HepG2 (cell line): Measurements from ENCODE around the gene DDR2. TPM values are rescaled to one million over a fixed set of nuclear protein-coding genes. Genes with fewer than 3 reads are reported as not detected.

Source experiments
- BHLHE40 ChIP-seq: IDR thresholded peaks from 2 replicates; pipeline ENCODE4 v1.6.1; 2011; ENCODE audit warnings: low read length, improper control_type of control experiment
- GATAD1 ChIP-seq: IDR thresholded peaks from 2 replicates; pipeline ENCODE4 v1.6.1; 2016; ENCODE audit warnings: missing genetic modification reagents, missing compliant biosample characterization
- HDAC2 ChIP-seq: sonication (generic); formaldehyde crosslinking; IDR thresholded peaks from 2 replicates; pipeline ENCODE4 v1.4.0; 2020; ENCODE audit warnings: missing genetic modification reagents
- HMG20B ChIP-seq: conservative IDR thresholded peaks from 2 replicates; pipeline ENCODE4 v1.6.1; 2016; ENCODE audit warnings: missing genetic modification reagents, missing compliant biosample characterization
- IKZF1 ChIP-seq: fragments of 450-650 bp; IDR thresholded peaks from 2 replicates; pipeline ENCODE4 v1.7.1; 2016
- MED1 ChIP-seq: sonication (generic); formaldehyde crosslinking; IDR thresholded peaks from 2 replicates; pipeline ENCODE4 v1.4.0; 2020; ENCODE audit warnings: missing genetic modification reagents
- SMC3 ChIP-seq: IDR thresholded peaks from 2 replicates; pipeline ENCODE4 v1.6.1; 2011; ENCODE audit warnings: low read length, improper control_type of control experiment
- SP140L ChIP-seq: sonication (generic); formaldehyde crosslinking; IDR thresholded peaks from 2 replicates; pipeline ENCODE4 v1.4.0; 2020; ENCODE audit warnings: missing genetic modification reagents, borderline replicate concordance
- SPEN ChIP-seq: sonication (generic); formaldehyde crosslinking; IDR thresholded peaks from 2 replicates; pipeline ENCODE4 v1.5.1; 2020; ENCODE audit warnings: low read depth, mild to moderate bottlenecking, missing genetic modification reagents
- ZBTB38 ChIP-seq: sonication (generic); formaldehyde crosslinking; IDR thresholded peaks from 2 replicates; pipeline ENCODE4 v1.5.1; 2020; ENCODE audit warnings: mild to moderate bottlenecking, missing genetic modification reagents
- ZNF205 ChIP-seq: IDR thresholded peaks from 2 replicates; pipeline ENCODE4 v1.6.1; 2018; ENCODE audit warnings: missing biosample characterization, missing genetic modification reagents
- ZNF232 ChIP-seq: sonication (generic); formaldehyde crosslinking; IDR thresholded peaks from 2 replicates; pipeline ENCODE4 v1.4.0; 2020; ENCODE audit warnings: missing genetic modification reagents, borderline replicate concordance
- ZNF619 ChIP-seq: sonication (generic); formaldehyde crosslinking; IDR thresholded peaks from 2 replicates; pipeline ENCODE4 v1.4.0; 2020; ENCODE audit warnings: mild to moderate bottlenecking, missing genetic modification reagents
- ZNF772 ChIP-seq: sonication (generic); formaldehyde crosslinking; IDR thresholded peaks from 2 replicates; pipeline ENCODE4 v1.5.0; 2020; ENCODE audit warnings: mild to moderate bottlenecking, missing genetic modification reagents
- polyA plus RNA-seq, 8 experiments: library from polyadenylated mRNA; depleted of rRNA in 3 of 8; stranded (reverse) in 7 of 8; unstranded in 1 of 8; fragments of >200 nt; fragmentation: Illumina TruSeq in 4 of 8; extraction: Trizol in 4 of 8; gene quantifications; 2 replicates each; pipeline versions ENCODE4 v1.2.1 to v1.2.3, GENCODE V29; 2011 to 2016; ENCODE audit warnings: low read depth in 4 of 8, missing spikeins in 1 of 8, mixed read lengths in 1 of 8; ENCODE audit not compliant: insufficient read depth in 1 of 8
- total RNA-seq, 5 experiments: library from RNA; depleted of rRNA; stranded (reverse); fragments of >200 nt; fragmentation: Illumina TruSeq; extraction: Trizol; gene quantifications; 2 replicates each; pipeline ENCODE4 v1.2.3, GENCODE V29; 2016; ENCODE audit warnings: low read depth in 1 of 5
- TF ChIP-seq, protein P1 (sequence below): sonication (generic); formaldehyde crosslinking; IDR thresholded peaks from 2 replicates; pipeline ENCODE4 v1.5.1; 2020; ENCODE audit warnings: mild to moderate bottlenecking, missing genetic modification reagents, borderline replicate concordance
- TF ChIP-seq, protein P2 (sequence below): sonication (generic); formaldehyde crosslinking; IDR thresholded peaks from 2 replicates; pipeline ENCODE4 v1.4.0; 2020; ENCODE audit warnings: mild to moderate bottlenecking, missing genetic modification reagents
- TF ChIP-seq, protein P3 (sequence below), 2 experiments: sonication (generic) in 1 of 2; formaldehyde crosslinking in 1 of 2; IDR thresholded peaks; 2 replicates each; pipeline versions ENCODE4 v1.4.0 to v1.6.1; 2016 to 2020; ENCODE audit warnings: borderline replicate concordance in 1 of 2, low read depth in 1 of 2, mild to moderate bottlenecking in 1 of 2, missing genetic modification reagents in 1 of 2

Gene DDR2
- total and polyA plus RNA-seq, 2 of the 13 experiments (the other 11 are each of a cell fraction or from before 2014, with no cell fraction given) = 0.36 to 0.38 TPM

DNA sequence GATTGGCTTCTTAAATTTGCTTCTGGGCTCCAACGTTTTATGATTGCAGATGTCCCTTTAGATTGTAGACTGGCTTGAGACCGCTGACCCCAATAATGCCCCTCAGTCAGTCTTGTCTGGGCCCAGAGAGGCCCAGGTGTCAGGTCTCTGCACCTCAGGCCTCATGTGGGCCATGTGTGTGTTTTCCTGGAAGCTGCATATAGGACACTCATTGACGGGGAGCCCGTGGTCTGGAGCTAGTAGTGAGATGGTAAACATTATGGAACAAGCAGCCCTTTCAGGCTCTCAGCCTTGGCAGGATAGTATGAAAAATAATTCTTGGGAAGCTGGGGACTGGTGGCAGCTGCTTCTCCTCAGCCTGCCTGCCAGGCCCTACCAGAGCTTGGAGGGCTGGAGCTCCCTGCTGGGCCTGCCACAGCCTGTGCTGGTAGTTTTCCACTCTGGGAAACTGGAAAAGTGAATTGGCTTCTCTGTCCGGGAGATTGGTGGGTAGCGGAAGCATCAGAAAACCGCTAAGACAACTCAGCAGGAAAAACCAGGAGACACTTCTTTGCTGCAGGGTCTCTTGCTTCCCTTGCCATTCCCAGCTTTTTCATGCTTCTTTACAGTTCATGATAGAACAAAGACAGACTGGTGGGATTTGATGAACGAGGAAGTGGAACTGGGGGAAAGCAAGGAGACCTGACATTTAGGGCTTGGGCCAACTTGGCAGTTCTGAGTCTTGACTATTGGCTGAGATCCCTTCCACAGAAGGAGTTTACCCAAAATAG, 100.5 kb downstream of the DDR2 start (continued):
- TF ChIP-seq, protein P1, sequence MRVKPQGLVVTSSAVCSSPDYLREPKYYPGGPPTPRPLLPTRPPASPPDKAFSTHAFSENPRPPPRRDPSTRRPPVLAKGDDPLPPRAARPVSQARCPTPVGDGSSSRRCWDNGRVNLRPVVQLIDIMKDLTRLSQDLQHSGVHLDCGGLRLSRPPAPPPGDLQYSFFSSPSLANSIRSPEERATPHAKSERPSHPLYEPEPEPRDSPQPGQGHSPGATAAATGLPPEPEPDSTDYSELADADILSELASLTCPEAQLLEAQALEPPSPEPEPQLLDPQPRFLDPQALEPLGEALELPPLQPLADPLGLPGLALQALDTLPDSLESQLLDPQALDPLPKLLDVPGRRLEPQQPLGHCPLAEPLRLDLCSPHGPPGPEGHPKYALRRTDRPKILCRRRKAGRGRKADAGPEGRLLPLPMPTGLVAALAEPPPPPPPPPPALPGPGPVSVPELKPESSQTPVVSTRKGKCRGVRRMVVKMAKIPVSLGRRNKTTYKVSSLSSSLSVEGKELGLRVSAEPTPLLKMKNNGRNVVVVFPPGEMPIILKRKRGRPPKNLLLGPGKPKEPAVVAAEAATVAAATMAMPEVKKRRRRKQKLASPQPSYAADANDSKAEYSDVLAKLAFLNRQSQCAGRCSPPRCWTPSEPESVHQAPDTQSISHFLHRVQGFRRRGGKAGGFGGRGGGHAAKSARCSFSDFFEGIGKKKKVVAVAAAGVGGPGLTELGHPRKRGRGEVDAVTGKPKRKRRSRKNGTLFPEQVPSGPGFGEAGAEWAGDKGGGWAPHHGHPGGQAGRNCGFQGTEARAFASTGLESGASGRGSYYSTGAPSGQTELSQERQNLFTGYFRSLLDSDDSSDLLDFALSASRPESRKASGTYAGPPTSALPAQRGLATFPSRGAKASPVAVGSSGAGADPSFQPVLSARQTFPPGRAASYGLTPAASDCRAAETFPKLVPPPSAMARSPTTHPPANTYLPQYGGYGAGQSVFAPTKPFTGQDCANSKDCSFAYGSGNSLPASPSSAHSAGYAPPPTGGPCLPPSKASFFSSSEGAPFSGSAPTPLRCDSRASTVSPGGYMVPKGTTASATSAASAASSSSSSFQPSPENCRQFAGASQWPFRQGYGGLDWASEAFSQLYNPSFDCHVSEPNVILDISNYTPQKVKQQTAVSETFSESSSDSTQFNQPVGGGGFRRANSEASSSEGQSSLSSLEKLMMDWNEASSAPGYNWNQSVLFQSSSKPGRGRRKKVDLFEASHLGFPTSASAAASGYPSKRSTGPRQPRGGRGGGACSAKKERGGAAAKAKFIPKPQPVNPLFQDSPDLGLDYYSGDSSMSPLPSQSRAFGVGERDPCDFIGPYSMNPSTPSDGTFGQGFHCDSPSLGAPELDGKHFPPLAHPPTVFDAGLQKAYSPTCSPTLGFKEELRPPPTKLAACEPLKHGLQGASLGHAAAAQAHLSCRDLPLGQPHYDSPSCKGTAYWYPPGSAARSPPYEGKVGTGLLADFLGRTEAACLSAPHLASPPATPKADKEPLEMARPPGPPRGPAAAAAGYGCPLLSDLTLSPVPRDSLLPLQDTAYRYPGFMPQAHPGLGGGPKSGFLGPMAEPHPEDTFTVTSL (CRISPR knock-in tag) = peak; percentile 50; the same call in 1 of the 2 replicates
- TF ChIP-seq HDAC2 = peak; percentile 41; the same call in 1 of the 2 replicates
- TF ChIP-seq HMG20B = 0 out of 2 replicates have a peak, but pooled peaks have one; percentile 31
- 0 out of 2 replicates have a peak, but pooled peaks have one; percentile 26 for TF ChIP-seq GATAD1 (CRISPR knock-in tag)
- no peak for TF ChIP-seq IKZF1
- TF ChIP-seq, protein P2, sequence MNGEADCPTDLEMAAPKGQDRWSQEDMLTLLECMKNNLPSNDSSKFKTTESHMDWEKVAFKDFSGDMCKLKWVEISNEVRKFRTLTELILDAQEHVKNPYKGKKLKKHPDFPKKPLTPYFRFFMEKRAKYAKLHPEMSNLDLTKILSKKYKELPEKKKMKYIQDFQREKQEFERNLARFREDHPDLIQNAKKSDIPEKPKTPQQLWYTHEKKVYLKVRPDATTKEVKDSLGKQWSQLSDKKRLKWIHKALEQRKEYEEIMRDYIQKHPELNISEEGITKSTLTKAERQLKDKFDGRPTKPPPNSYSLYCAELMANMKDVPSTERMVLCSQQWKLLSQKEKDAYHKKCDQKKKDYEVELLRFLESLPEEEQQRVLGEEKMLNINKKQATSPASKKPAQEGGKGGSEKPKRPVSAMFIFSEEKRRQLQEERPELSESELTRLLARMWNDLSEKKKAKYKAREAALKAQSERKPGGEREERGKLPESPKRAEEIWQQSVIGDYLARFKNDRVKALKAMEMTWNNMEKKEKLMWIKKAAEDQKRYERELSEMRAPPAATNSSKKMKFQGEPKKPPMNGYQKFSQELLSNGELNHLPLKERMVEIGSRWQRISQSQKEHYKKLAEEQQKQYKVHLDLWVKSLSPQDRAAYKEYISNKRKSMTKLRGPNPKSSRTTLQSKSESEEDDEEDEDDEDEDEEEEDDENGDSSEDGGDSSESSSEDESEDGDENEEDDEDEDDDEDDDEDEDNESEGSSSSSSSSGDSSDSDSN (CRISPR knock-in tag) = 0 out of 2 replicates have a peak, but pooled peaks have one; percentile 47
- TF ChIP-seq SP140L (CRISPR knock-in tag) = peak; percentile 73; the same call in 1 of the 2 replicates
- no peak for TF ChIP-seq ZNF205 (CRISPR knock-in tag)
- TF ChIP-seq, protein P3, sequence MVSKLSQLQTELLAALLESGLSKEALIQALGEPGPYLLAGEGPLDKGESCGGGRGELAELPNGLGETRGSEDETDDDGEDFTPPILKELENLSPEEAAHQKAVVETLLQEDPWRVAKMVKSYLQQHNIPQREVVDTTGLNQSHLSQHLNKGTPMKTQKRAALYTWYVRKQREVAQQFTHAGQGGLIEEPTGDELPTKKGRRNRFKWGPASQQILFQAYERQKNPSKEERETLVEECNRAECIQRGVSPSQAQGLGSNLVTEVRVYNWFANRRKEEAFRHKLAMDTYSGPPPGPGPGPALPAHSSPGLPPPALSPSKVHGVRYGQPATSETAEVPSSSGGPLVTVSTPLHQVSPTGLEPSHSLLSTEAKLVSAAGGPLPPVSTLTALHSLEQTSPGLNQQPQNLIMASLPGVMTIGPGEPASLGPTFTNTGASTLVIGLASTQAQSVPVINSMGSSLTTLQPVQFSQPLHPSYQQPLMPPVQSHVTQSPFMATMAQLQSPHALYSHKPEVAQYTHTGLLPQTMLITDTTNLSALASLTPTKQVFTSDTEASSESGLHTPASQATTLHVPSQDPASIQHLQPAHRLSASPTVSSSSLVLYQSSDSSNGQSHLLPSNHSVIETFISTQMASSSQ (IDR thresholded peaks at IDR 0.05; ENCODE audit: low read depth) = no peak
- TF ChIP-seq, protein P3 (CRISPR knock-in tag; IDR thresholded peaks at IDR 0.05; ENCODE audit: borderline replicate concordance) = peak; percentile 29; the same call in 1 of the 2 replicates
- TF ChIP-seq MED1 (CRISPR knock-in tag) = peak; percentile 53; the same call in 1 of the 2 replicates
- TF ChIP-seq SMC3 = no peak
- peak; percentile 43; the same call in 1 of the 2 replicates for TF ChIP-seq SPEN (CRISPR knock-in tag)
- no peak for TF ChIP-seq ZBTB38 (CRISPR knock-in tag)
- 0 out of 2 replicates have a peak, but pooled peaks have one; percentile 61 for TF ChIP-seq ZNF232 (CRISPR knock-in tag)
- TF ChIP-seq ZNF619 (CRISPR knock-in tag) = no peak
- TF ChIP-seq ZNF772 (CRISPR knock-in tag) = peak; percentile 68; the same call in 1 of the 2 replicates
- no peak for TF ChIP-seq BHLHE40
